Measurements from ENCODE around the gene ARAP1. TPM values are rescaled to one million over a fixed set of nuclear protein-coding genes. Genes with fewer than 3 reads are reported as not detected.

Gene ARAP1
- total RNA-seq, 1 donor from 2014 or later, result 17.6 TPM

- Histone ChIP-seq H3K36me3 (no peaks in the 10 kb centered on the region), H3K79me2 (ENCODE audit: low read depth) (peaks cover 9% of the 10 kb centered on the region), H3K27ac (no peak overlapping the region), H3K4me2 (no peak overlapping the region), H3K27me3 (no peaks in the 10 kb centered on the region), H4K20me1 (ENCODE audit: low read depth) (peaks cover 8% of the 10 kb centered on the region), H3K4me1 (no peaks in the 10 kb centered on the region), H3K9ac (no peak overlapping the region), H2AFZ (replicated peaks) (no peak overlapping the region), H3K4me3 (no peak overlapping the region), H3F3A (ENCODE audit: low read depth) (no peaks in the 10 kb centered on the region), H3K9me3 (ENCODE audit: low read depth) (no peaks in the 10 kb centered on the region)
- H3K27ac Mint-ChIP-seq, result peak overlapping the region; percentile 78
- TF ChIP-seq EZH2 (IDR thresholded peaks at IDR 0.05) (no peak), EZH2phosphoT487 (IDR thresholded peaks at IDR 0.05) (no peak)
- TF ChIP-seq, protein P1, sequence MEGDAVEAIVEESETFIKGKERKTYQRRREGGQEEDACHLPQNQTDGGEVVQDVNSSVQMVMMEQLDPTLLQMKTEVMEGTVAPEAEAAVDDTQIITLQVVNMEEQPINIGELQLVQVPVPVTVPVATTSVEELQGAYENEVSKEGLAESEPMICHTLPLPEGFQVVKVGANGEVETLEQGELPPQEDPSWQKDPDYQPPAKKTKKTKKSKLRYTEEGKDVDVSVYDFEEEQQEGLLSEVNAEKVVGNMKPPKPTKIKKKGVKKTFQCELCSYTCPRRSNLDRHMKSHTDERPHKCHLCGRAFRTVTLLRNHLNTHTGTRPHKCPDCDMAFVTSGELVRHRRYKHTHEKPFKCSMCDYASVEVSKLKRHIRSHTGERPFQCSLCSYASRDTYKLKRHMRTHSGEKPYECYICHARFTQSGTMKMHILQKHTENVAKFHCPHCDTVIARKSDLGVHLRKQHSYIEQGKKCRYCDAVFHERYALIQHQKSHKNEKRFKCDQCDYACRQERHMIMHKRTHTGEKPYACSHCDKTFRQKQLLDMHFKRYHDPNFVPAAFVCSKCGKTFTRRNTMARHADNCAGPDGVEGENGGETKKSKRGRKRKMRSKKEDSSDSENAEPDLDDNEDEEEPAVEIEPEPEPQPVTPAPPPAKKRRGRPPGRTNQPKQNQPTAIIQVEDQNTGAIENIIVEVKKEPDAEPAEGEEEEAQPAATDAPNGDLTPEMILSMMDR (IDR thresholded peaks at IDR 0.05), result no peak
- H3K36me3 Mint-ChIP-seq, result no peaks in the 10 kb centered on the region
- H3K4me1 Mint-ChIP-seq, result peaks cover 45% of the 10 kb centered on the region
- H3K4me3 Mint-ChIP-seq, result no peak overlapping the region
- peaks cover 2% of the 10 kb centered on the region for H3K27me3 Mint-ChIP-seq (ENCODE audit: insufficient read depth, low read depth)
- H3K9me3 Mint-ChIP-seq, result no peaks in the 10 kb centered on the region
- peak; percentile 66 for DNase-seq (ENCODE audit: low spot score)
These were observed 30.0 kb downstream of the ARAP1 start for GRCh38 chr11:72722050-72722748.

GRCh38 chr11:72721689-72722049 lies 30.5 kb downstream of the ARAP1 start:
- H3K27me3 Mint-ChIP-seq (ENCODE audit: insufficient read depth, low read depth), result peaks cover 2% of the 10 kb centered on the region
- no peak overlapping the region for H2AFZ ChIP-seq (replicated peaks)
- H3K79me2 ChIP-seq (ENCODE audit: low read depth), result peaks cover 9% of the 10 kb centered on the region
- no peak overlapping the region for H3K4me2 ChIP-seq
- no peaks in the 10 kb centered on the region for H3K9me3 ChIP-seq (ENCODE audit: low read depth)
- H3K4me1 ChIP-seq, result no peaks in the 10 kb centered on the region
- peak overlapping the region; percentile 78 for H3K27ac Mint-ChIP-seq
- H3F3A ChIP-seq (ENCODE audit: low read depth), result no peaks in the 10 kb centered on the region
- TF ChIP-seq EZH2 (IDR thresholded peaks at IDR 0.05) (no peak), EZH2phosphoT487 (IDR thresholded peaks at IDR 0.05) (no peak)
- TF ChIP-seq, protein P1 (IDR thresholded peaks at IDR 0.05), result no peak
- no peak overlapping the region for H3K4me3 ChIP-seq
- no peaks in the 10 kb centered on the region for H3K9me3 Mint-ChIP-seq
- H3K27ac ChIP-seq, result no peak overlapping the region
- DNase-seq (ENCODE audit: low spot score), result no peak
- H3K9ac ChIP-seq, result no peak overlapping the region
- no peaks in the 10 kb centered on the region for H3K36me3 ChIP-seq
- peaks cover 8% of the 10 kb centered on the region for H4K20me1 ChIP-seq (ENCODE audit: low read depth)
- H3K27me3 ChIP-seq, result no peaks in the 10 kb centered on the region
- H3K4me3 Mint-ChIP-seq, result peak overlapping the region; percentile 14
- no peaks in the 10 kb centered on the region for H3K36me3 Mint-ChIP-seq
- H3K4me1 Mint-ChIP-seq, result peaks cover 50% of the 10 kb centered on the region

- no peaks in the 10 kb centered on the region for H3F3A ChIP-seq (ENCODE audit: low read depth)
These were observed 30.9 kb downstream of the ARAP1 start for GRCh38 chr11:72721276-72721675.

More at GRCh38 chr11:72721276-72721675, 30.9 kb downstream of the ARAP1 start:
- Histone ChIP-seq H4K20me1 (ENCODE audit: low read depth) (peaks cover 8% of the 10 kb centered on the region), H3K27me3 (no peaks in the 10 kb centered on the region), H3K4me1 (no peaks in the 10 kb centered on the region), H3K9ac (no peak overlapping the region), H3K36me3 (no peaks in the 10 kb centered on the region), H3K4me3 (no peak overlapping the region), H2AFZ (replicated peaks) (no peak overlapping the region), H3K9me3 (ENCODE audit: low read depth) (no peaks in the 10 kb centered on the region), H3K4me2 (no peak overlapping the region), H3K27ac (no peak overlapping the region), H3K79me2 (ENCODE audit: low read depth) (peaks cover 9% of the 10 kb centered on the region)
- Mint-ChIP-seq H3K4me3 (peak overlapping the region; percentile 14), H3K27ac (peak overlapping the region; percentile 15), H3K9me3 (no peaks in the 10 kb centered on the region), H3K27me3 (ENCODE audit: insufficient read depth, low read depth) (peaks cover 2% of the 10 kb centered on the region), H3K4me1 (peaks cover 53% of the 10 kb centered on the region), H3K36me3 (no peaks in the 10 kb centered on the region)
- no peak for TF ChIP-seq EZH2phosphoT487 (IDR thresholded peaks at IDR 0.05)
- TF ChIP-seq, protein P1 (IDR thresholded peaks at IDR 0.05), result no peak
- DNase-seq (ENCODE audit: low spot score), result no peak
